HEK293T (cell line): ENCODE data around the gene SLC7A7.

Experiments used
- CTCF ChIA-PET: fragments of 350-600 bp; formaldehyde crosslinking; extraction: SDS; loops from one replicate; lab custom pipeline; 2021; ENCODE audit warnings: antibody characterized with exemption, inconsistent platforms; lab: Yijun Ruan, JAX
- POLR2A ChIA-PET: fragments of 350-600 bp; formaldehyde crosslinking; extraction: SDS; loops from one replicate; lab custom pipeline; 2020; ENCODE audit warnings: antibody characterized with exemption, inconsistent platforms; lab: Yijun Ruan, JAX
- DNase-seq: peaks from one replicate; pipeline ENCODE4 v3.0.0; 2012; ENCODE audit warnings: mixed read lengths; ENCODE audit errors: extremely low spot score
- ARNT ChIP-seq: fragments of 450-650 bp; IDR thresholded peaks from 2 replicates; pipeline ENCODE4 v1.6.1; 2017; ENCODE audit warnings: mild to moderate bottlenecking
- BHLHE40 ChIP-seq: fragments of 450-650 bp; IDR thresholded peaks from 2 replicates; pipeline ENCODE4 v1.6.1; 2016; ENCODE audit warnings: mild to moderate bottlenecking, moderate library complexity, borderline replicate concordance
- CTBP1 ChIP-seq: fragments of 450-650 bp; IDR thresholded peaks from 2 replicates; pipeline ENCODE4 v1.6.1; 2016; ENCODE audit warnings: borderline replicate concordance
- ELF4 ChIP-seq: fragments of 450-650 bp; IDR thresholded peaks from 2 replicates; pipeline ENCODE4 v1.6.1; 2017; ENCODE audit warnings: antibody characterized with exemption
- FOXA1 ChIP-seq: fragments of 450-650 bp; IDR thresholded peaks from 2 replicates; pipeline ENCODE4 v1.6.1; 2016; ENCODE audit warnings: mild to moderate bottlenecking
- FOXK2 ChIP-seq: fragments of 450-650 bp; IDR thresholded peaks from 2 replicates; pipeline ENCODE4 v1.6.1; 2016; ENCODE audit warnings: mild to moderate bottlenecking
- FOXM1 ChIP-seq: fragments of 450-650 bp; IDR thresholded peaks from 2 replicates; pipeline ENCODE4 v1.6.1; 2017; ENCODE audit warnings: mild to moderate bottlenecking, borderline replicate concordance
- HDGF ChIP-seq: fragments of 450-650 bp; IDR thresholded peaks from 2 replicates; pipeline ENCODE4 v1.6.1; 2017; ENCODE audit warnings: antibody characterized with exemption, borderline replicate concordance
- L3MBTL2 ChIP-seq: fragments of 450-650 bp; conservative IDR thresholded peaks from 2 replicates; pipeline ENCODE4 v1.6.1; 2016; ENCODE audit warnings: mild to moderate bottlenecking
- LEF1 ChIP-seq: fragments of 450-650 bp; IDR thresholded peaks from 2 replicates; pipeline ENCODE4 v1.6.1; 2017; ENCODE audit warnings: mild to moderate bottlenecking, borderline replicate concordance
- NFRKB ChIP-seq: fragments of 450-650 bp; IDR thresholded peaks from 2 replicates; pipeline ENCODE4 v1.6.1; 2016; ENCODE audit warnings: mild to moderate bottlenecking, moderate library complexity
- PKNOX1 ChIP-seq: fragments of 450-650 bp; IDR thresholded peaks from 2 replicates; pipeline ENCODE4 v1.6.1; 2016
- SP1 ChIP-seq: fragments of 450-650 bp; IDR thresholded peaks from 2 replicates; pipeline ENCODE4 v1.6.1; 2017
- SUZ12 ChIP-seq: fragments of 450-650 bp; IDR thresholded peaks from 2 replicates; pipeline ENCODE4 v1.6.1; 2016; ENCODE audit warnings: mild to moderate bottlenecking
- TARDBP ChIP-seq: fragments of 450-650 bp; IDR thresholded peaks from 2 replicates; pipeline ENCODE4 v1.6.1; 2016
- ZNF384 ChIP-seq: fragments of 450-650 bp; IDR thresholded peaks from 2 replicates; pipeline ENCODE4 v1.6.1; 2016

The SLC7A7 gene

GRCh38 chr14:22824711-22825359 is 9.6 kb upstream of the SLC7A7 start:
- ChIA-PET CTCF (interaction anchor here (0.7 to 3.3 kb wide), 4 partner anchors 27 to 268 kb away, joined by 3 to 62 read pairs (median 8); no protein-coding TSS in a partner anchor), POLR2A (no interaction called here)
- no peak for TF ChIP-seq LEF1
- no peak for TF ChIP-seq HDGF
- TF ChIP-seq SUZ12: no peak
- no peak for TF ChIP-seq ARNT
- TF ChIP-seq CTBP1: no peak
- TF ChIP-seq PKNOX1: no peak
- no peak for TF ChIP-seq FOXM1
- TF ChIP-seq ELF4: no peak
- no peak for TF ChIP-seq BHLHE40
- no peak for TF ChIP-seq SP1
- no peak for TF ChIP-seq FOXK2
- TF ChIP-seq ZNF384: no peak
- no peak for TF ChIP-seq FOXA1
- TF ChIP-seq TARDBP: no peak
- TF ChIP-seq NFRKB: no peak
- no peak for TF ChIP-seq L3MBTL2
- DNase-seq: no peak

GRCh38 chr14:22822571-22823098 is 7.4 kb upstream of the SLC7A7 start:
- DNase-seq: peak; percentile 79
- ChIA-PET POLR2A (interaction anchor here (0.7 to 1.8 kb wide), 13 partner anchors 13 to 263 kb away, joined by 3 to 13 read pairs (median 5); partner anchors contain the start of genes LRP10 and OXA1L), CTCF (interaction anchor here (0.6 to 3.3 kb wide), 16 partner anchors 8 to 1297 kb away, joined by 3 to 62 read pairs (median 3); partner anchors contain the start of genes HAUS4 and SALL2)
- TF ChIP-seq HDGF (no peak), ELF4 (no peak), LEF1 (no peak), SUZ12 (no peak), L3MBTL2 (no peak), CTBP1 (no peak), ARNT (no peak), SP1 (no peak), FOXM1 (no peak), PKNOX1 (no peak), NFRKB (no peak), ZNF384 (no peak), FOXK2 (no peak), BHLHE40 (no peak), FOXA1 (no peak), TARDBP (no peak)

- CTCF ChIA-PET: interaction anchor here (0.6 to 3.3 kb wide), 12 partner anchors 8 to 1296 kb away, joined by 3 to 62 read pairs (median 3); partner anchors contain the start of genes HAUS4 and SALL2
Observed at GRCh38 chr14:22822016-22822570, 6.9 kb upstream of the SLC7A7 start.

GRCh38 chr14:22821193-22822015 is 6.2 kb upstream of the SLC7A7 start:
- peak; percentile 28 for DNase-seq
- ChIA-PET CTCF (interaction anchor here (0.6 to 1.2 kb wide), 7 partner anchors 13 to 251 kb away, joined by 3 to 10 read pairs (median 3); no protein-coding TSS in a partner anchor), POLR2A (interaction anchor here (0.9 to 1.7 kb wide), 4 partner anchors 9 to 97 kb away, joined by 3 to 6 read pairs (median 5); partner anchors contain the start of genes MRPL52, OXA1L and RBM23)
- TF ChIP-seq ARNT: no peak
- peak; percentile 84 for TF ChIP-seq L3MBTL2

More at GRCh38 chr14:22822016-22822570, 6.9 kb upstream of the SLC7A7 start:
- TF ChIP-seq CTBP1 (no peak), HDGF (no peak)
- no peak for DNase-seq
- POLR2A ChIA-PET: interaction anchor here (1.1 to 1.8 kb wide), 8 partner anchors 8 to 262 kb away, joined by 3 to 10 read pairs (median 6); partner anchors contain the start of genes LRP10, MRPL52 and OXA1L

- TF ChIP-seq ARNT: no peak
- no peak for TF ChIP-seq FOXK2
- TF ChIP-seq TARDBP: no peak
- TF ChIP-seq NFRKB: no peak
- no peak for TF ChIP-seq CTBP1
- TF ChIP-seq PKNOX1: no peak
- no peak for TF ChIP-seq L3MBTL2
- no peak for TF ChIP-seq SP1
- TF ChIP-seq ELF4: no peak
- no peak for TF ChIP-seq LEF1
- CTCF ChIA-PET: interaction anchor here (0.9 to 1.2 kb wide), 4 partner anchors 30 to 250 kb away, joined by 3 to 10 read pairs (median 4); no protein-coding TSS in a partner anchor
- POLR2A ChIA-PET: interaction anchor here (0.9 to 1.7 kb wide), 4 partner anchors 9 to 98 kb away, joined by 3 to 6 read pairs (median 5); partner anchors contain the start of genes MRPL52, OXA1L and RBM23
- DNase-seq: no peak
Observed at GRCh38 chr14:22820731-22821130, 5.5 kb upstream of the SLC7A7 start.
